Memory B cell (primary cell): Measurements from ENCODE around the gene GGNBP2.

Experiments
- ATAC-seq: fragments of 150-1000 bp; cut with Tn5 transposase; 2 replicates; pipeline ENCODE4 v1.10.0; 2021; ENCODE audit warnings: low read depth, mild to moderate bottlenecking, moderate library complexity
- DNase-seq, 2 donors: peaks; one replicate each; pipeline ENCODE4 v3.0.0; 2022; ENCODE audit warnings: low spot score in 2 of 2
- H3K27ac Mint-ChIP-seq: one replicate; pipeline ENCODE4 v1.8.0; 2022; ENCODE audit warnings: mild to moderate bottlenecking, moderate library complexity, mixed read lengths
- H3K27me3 Mint-ChIP-seq: one replicate; pipeline ENCODE4 v1.8.0; 2022; ENCODE audit warnings: mixed read lengths
- H3K36me3 Mint-ChIP-seq: one replicate; pipeline ENCODE4 v1.8.0; 2022; ENCODE audit warnings: mild to moderate bottlenecking, mixed read lengths
- H3K4me1 Mint-ChIP-seq: one replicate; pipeline ENCODE4 v1.8.0; 2022; ENCODE audit warnings: mixed read lengths
- H3K4me3 Mint-ChIP-seq: one replicate; pipeline ENCODE4 v1.8.0; 2022; ENCODE audit warnings: mild to moderate bottlenecking, moderate library complexity, mixed read lengths
- H3K9me3 Mint-ChIP-seq: one replicate; pipeline ENCODE4 v1.8.0; 2022; ENCODE audit warnings: mixed read lengths

GGNBP2 gene, protein sequence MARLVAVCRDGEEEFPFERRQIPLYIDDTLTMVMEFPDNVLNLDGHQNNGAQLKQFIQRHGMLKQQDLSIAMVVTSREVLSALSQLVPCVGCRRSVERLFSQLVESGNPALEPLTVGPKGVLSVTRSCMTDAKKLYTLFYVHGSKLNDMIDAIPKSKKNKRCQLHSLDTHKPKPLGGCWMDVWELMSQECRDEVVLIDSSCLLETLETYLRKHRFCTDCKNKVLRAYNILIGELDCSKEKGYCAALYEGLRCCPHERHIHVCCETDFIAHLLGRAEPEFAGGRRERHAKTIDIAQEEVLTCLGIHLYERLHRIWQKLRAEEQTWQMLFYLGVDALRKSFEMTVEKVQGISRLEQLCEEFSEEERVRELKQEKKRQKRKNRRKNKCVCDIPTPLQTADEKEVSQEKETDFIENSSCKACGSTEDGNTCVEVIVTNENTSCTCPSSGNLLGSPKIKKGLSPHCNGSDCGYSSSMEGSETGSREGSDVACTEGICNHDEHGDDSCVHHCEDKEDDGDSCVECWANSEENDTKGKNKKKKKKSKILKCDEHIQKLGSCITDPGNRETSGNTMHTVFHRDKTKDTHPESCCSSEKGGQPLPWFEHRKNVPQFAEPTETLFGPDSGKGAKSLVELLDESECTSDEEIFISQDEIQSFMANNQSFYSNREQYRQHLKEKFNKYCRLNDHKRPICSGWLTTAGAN

DNA sequence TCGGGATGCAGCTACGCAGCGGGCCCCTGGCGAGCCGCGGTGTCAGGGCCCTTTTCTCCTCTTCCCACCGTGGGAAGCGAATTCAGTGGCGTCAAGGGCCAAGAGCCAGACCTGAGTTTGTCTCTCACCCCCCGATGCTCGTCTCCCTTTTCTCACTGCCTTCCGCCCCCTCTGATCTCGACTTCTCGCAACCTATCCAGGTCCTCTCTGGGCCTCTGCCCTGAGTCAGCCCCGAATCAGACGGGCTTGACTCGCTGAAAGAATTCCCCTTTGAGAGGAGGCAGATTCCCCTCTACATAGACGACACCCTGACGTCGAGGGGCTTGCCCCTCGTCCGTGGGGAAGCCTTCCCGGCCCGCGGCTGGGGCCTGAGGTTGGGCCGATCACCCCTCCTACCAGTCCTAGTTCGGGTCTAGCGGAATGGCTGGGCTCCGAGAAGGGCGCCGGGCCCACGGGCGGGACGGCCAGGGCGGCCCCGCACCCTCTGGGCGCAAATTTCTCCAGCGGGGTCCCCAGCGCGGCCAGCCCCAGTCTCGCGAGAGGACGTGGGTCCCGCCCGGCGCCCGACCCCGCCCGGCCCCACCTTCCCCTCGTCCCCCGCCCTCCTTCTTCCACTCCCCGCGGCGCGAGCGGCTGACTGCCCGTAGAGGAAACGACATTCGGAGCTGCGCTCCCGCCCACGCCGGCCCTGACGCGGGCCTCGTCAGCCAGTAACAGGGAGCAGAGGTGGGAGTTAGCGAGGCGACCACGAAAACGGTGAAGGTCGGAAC lies at the start of gene GGNBP2:
Gene GGNBP2 (plus strand): TSS at position 613 of the 770 bp plus-strand sequence. CDS start 806 bp downstream, outside the sequence.
- no peaks in the 10 kb centered on the region for H3K27me3 Mint-ChIP-seq
- H3K4me3 Mint-ChIP-seq: peak within 1 kb of the TSS; percentile 94
- H3K27ac Mint-ChIP-seq: peak within 1 kb of the TSS; percentile 100
- peaks cover 16% of the 10 kb centered on the region for H3K4me1 Mint-ChIP-seq
- ATAC-seq (peak; percentile 59), DNase-seq (peak; percentile 90)
- H3K9me3 Mint-ChIP-seq: no peaks in the 10 kb centered on the region
- H3K36me3 Mint-ChIP-seq: peaks cover 3% of the 10 kb centered on the region

DNA sequence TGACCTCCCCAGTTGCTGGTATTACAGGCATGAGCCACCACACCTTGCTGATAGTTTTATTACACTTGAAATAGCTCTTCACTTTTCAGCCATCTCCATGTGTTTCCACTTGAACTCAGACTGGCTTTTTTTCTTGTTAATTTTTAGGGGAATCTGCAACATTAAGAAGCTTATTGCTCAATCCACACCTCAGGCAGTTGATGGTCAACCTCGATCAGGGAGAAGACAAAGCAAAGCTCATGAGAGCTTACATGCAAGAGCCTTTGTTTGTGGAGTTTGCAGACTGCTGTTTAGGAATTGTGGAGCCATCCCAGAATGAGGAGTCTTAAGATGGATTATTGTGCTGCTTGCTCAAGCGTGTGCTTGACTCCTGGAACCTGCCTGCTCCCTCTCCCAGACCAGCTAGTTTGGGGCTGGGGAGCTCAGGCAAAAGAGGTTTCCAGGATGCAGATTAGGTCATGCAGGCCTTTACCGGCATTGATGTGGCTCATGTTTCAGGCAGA lies 49.6 kb upstream of the GGNBP2 start:
- no peak overlapping the region for H3K27ac Mint-ChIP-seq
- no peak for DNase-seq
- no peak for ATAC-seq

DNA sequence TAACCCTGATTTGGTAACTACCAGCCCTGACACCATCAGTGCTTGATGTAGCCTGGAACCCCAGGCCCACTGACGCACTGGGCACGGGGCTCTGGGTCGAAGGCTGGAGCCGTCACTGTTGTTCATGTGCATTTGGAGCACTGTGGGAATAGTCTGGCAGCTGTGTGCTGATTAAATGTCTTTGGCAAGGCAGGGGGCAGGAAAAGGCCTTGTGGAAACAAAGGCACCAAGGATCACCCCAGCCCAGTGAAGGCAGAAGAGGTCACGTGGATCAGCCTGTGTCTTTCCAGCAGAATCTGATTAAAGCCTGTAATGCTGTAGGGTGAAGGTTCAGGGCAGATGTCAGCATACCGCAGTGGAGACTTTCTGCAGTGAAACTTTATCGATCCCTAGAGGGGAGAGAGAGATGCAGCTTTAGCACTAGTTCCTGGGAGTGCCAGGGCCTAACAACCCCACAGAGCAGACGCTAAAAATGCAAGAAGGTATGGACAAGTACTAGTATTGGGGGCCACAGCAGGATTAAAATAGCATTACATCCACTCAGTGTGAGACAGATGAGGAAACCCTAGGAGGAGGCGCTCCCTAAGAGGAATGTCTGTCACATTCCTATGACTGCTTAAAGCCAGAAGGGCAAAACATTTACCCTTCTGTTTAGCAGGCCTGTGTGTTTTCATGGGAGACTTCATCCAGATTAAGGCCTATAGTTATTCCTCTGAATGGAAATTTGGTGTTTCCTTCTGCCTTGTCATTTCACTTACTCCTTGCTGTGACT lies 48.5 kb upstream of the GGNBP2 start:
- Mint-ChIP-seq H3K4me1 (peaks cover 5% of the 10 kb centered on the region), H3K27ac (no peak overlapping the region)

More for the DNA sequence above, 49.6 kb upstream of the GGNBP2 start:
- H3K4me3 Mint-ChIP-seq: no peak overlapping the region
- H3K36me3 Mint-ChIP-seq: peaks cover 24% of the 10 kb centered on the region
- no peaks in the 10 kb centered on the region for H3K9me3 Mint-ChIP-seq
- no peaks in the 10 kb centered on the region for H3K27me3 Mint-ChIP-seq
- H3K4me1 Mint-ChIP-seq: peaks cover 9% of the 10 kb centered on the region

GRCh38 chr17:36498155-36498554 lies 46.6 kb upstream of the GGNBP2 start:
- peaks cover 16% of the 10 kb centered on the region for H3K36me3 Mint-ChIP-seq
- H3K27ac Mint-ChIP-seq: no peak overlapping the region
- ATAC-seq (no peak), DNase-seq (no peak)
- H3K4me1 Mint-ChIP-seq: no peaks in the 10 kb centered on the region
- no peaks in the 10 kb centered on the region for H3K9me3 Mint-ChIP-seq
- no peak overlapping the region for H3K4me3 Mint-ChIP-seq
- no peaks in the 10 kb centered on the region for H3K27me3 Mint-ChIP-seq

More for the DNA sequence above, 48.5 kb upstream of the GGNBP2 start:
- Mint-ChIP-seq H3K27me3 (no peaks in the 10 kb centered on the region), H3K4me3 (no peak overlapping the region), H3K9me3 (no peaks in the 10 kb centered on the region), H3K36me3 (peaks cover 22% of the 10 kb centered on the region)
- no peak for ATAC-seq
- DNase-seq: no peak

DNA sequence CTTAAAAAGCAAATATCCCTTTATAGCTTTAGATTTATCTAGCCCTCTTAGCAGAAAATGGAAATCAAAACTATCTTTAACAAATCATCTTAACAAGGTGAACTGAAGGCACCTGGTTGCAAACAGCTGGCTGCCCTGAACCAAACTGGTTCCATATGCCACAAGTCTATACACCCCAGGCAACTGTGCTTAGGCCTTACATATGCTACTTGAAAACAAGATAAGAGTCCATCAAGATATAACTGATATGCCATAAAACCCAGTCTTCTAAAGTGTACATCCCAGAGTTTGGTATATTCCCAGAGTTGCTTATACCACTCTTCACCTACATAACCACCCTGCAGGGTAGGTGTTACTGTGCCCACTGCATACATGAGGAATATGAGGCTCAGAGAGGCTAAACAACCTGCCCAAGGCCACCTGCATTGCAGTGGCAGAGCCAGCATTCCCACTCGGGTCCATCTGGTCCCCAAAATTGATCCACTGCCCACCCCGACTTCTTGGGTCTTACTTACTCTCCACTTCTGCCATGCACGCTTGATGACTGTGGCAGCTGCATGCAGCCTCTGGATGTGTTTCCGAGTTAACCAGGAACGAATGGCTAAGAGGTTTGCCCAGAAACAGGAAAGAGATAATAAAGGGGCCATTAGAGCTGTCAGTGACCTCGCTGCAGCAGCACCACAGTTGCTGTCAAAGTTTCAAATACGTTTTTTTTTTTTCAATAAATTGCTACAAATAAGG lies 46.0 kb upstream of the GGNBP2 start:
- Mint-ChIP-seq H3K27ac (no peak overlapping the region), H3K4me3 (no peak overlapping the region), H3K4me1 (no peaks in the 10 kb centered on the region), H3K27me3 (no peaks in the 10 kb centered on the region), H3K9me3 (no peaks in the 10 kb centered on the region), H3K36me3 (peaks cover 17% of the 10 kb centered on the region)
- ATAC-seq: no peak
- DNase-seq: no peak

- H3K36me3 Mint-ChIP-seq: peaks cover 13% of the 10 kb centered on the region
- H3K27me3 Mint-ChIP-seq: no peaks in the 10 kb centered on the region
- no peak overlapping the region for H3K27ac Mint-ChIP-seq
- H3K9me3 Mint-ChIP-seq: no peaks in the 10 kb centered on the region
- no peak for DNase-seq
- ATAC-seq: no peak
- H3K4me3 Mint-ChIP-seq: no peak overlapping the region
- no peaks in the 10 kb centered on the region for H3K4me1 Mint-ChIP-seq
These were observed 43.9 kb upstream of the GGNBP2 start for GRCh38 chr17:36500745-36501225.

DNA sequence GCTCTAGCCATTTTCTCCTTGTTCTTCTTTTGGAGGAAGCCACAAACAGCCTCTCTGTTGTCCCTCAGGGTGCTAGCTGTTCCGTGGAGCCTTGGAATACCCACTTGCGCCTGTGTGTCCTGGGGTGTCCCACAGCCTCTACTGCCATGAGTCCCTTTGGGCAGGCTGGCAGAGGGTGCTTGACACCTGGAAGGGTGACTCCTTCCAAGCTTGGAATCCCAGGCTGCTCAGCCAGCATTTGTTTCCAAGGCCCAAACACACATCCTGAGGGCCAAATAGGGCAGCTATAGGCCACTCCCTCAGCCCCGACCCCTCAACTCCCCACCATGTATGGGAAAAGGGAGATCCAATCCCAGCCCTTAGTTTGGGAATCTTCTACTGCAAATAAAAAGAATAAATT lies 43.4 kb upstream of the GGNBP2 start:
- Mint-ChIP-seq H3K9me3 (no peaks in the 10 kb centered on the region), H3K4me1 (no peaks in the 10 kb centered on the region), H3K36me3 (peaks cover 8% of the 10 kb centered on the region), H3K4me3 (no peak overlapping the region), H3K27me3 (no peaks in the 10 kb centered on the region), H3K27ac (no peak overlapping the region)
- ATAC-seq (no peak), DNase-seq (no peak)

- no peaks in the 10 kb centered on the region for H3K9me3 Mint-ChIP-seq
- no peaks in the 10 kb centered on the region for H3K27me3 Mint-ChIP-seq
- no peak overlapping the region for H3K4me3 Mint-ChIP-seq
- peaks cover 8% of the 10 kb centered on the region for H3K36me3 Mint-ChIP-seq
- ATAC-seq: no peak
- DNase-seq: no peak
- H3K27ac Mint-ChIP-seq: no peak overlapping the region
- H3K4me1 Mint-ChIP-seq: no peaks in the 10 kb centered on the region
These were observed 42.8 kb upstream of the GGNBP2 start for GRCh38 chr17:36501963-36502362.

DNA sequence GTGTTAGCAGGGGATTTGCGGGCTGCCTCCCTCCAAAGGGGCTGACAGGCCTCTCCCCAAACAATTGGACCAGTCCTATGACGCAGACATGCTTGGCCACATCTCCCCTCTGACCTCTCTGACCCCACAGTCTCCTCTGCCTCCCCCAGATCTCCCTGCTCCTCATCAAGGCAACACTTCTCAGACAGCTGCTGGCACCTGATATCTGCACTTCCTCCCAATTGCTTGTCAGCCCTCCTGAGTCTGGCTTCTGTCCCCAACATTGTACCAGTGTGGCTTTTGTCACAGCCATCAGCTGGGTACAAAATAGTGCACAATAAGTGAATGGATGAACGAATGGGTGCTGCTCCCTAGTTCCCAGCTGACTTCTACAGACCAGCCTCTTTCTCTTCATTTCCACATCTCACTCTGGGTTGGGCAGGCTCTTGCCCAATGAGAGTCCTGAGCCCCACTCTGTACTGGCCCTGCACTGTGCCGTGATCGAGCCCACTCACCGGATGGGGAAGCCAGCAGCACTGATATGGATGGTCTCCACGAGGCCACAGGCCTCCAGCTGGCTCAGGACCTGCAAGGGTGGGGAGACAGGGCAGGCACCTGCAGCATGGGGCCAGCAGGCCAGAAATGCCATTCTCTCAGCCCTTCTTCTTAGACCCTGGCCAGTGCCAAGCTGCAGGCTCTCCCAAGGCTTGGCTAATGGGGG lies 41.1 kb upstream of the GGNBP2 start:
- H3K4me3 Mint-ChIP-seq: no peak overlapping the region
- no peaks in the 10 kb centered on the region for H3K27me3 Mint-ChIP-seq
- H3K36me3 Mint-ChIP-seq: peaks cover 8% of the 10 kb centered on the region
- DNase-seq (no peak), ATAC-seq (no peak)
- H3K4me1 Mint-ChIP-seq: no peaks in the 10 kb centered on the region
- no peak overlapping the region for H3K27ac Mint-ChIP-seq
- no peaks in the 10 kb centered on the region for H3K9me3 Mint-ChIP-seq

GRCh38 chr17:36504156-36504545 lies 40.6 kb upstream of the GGNBP2 start:
- H3K9me3 Mint-ChIP-seq: no peaks in the 10 kb centered on the region
- H3K36me3 Mint-ChIP-seq: peaks cover 8% of the 10 kb centered on the region
- no peaks in the 10 kb centered on the region for H3K4me1 Mint-ChIP-seq
- DNase-seq: no peak
- ATAC-seq: no peak
- no peaks in the 10 kb centered on the region for H3K27me3 Mint-ChIP-seq
- H3K27ac Mint-ChIP-seq: peak overlapping the region; percentile 24
- H3K4me3 Mint-ChIP-seq: no peak overlapping the region

DNA sequence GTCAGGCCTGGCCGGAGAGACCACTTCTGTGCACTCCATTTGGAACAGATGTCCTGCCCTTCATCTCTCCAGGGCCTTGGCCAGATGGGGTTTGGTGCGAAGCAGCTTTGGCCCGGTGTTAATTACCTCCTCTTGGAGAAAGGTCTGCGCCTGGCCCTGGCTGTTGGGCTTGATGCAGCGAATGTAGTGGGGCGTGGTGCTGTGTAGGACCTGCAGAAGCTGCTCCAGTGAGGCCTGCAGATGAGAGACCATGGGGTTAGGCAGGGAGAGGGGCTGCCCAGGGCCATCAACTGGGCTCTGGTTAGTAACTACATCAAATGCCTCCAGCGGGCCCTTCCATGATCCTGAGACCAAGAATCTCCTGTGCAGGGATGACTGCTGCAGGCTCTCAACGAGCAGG lies 39.5 kb upstream of the GGNBP2 start:
- DNase-seq (no peak), ATAC-seq (no peak)
- Mint-ChIP-seq H3K36me3 (peaks cover 8% of the 10 kb centered on the region), H3K9me3 (no peaks in the 10 kb centered on the region), H3K4me3 (no peak overlapping the region), H3K27me3 (no peaks in the 10 kb centered on the region), H3K4me1 (no peaks in the 10 kb centered on the region), H3K27ac (no peak overlapping the region)

GRCh38 chr17:36506249-36506826 lies 38.4 kb upstream of the GGNBP2 start:
- no peak overlapping the region for H3K27ac Mint-ChIP-seq

More at GRCh38 chr17:36506249-36506826, 38.4 kb upstream of the GGNBP2 start:
- ATAC-seq: no peak
- H3K4me3 Mint-ChIP-seq: no peak overlapping the region
- DNase-seq: no peak
- H3K4me1 Mint-ChIP-seq: no peaks in the 10 kb centered on the region
- H3K9me3 Mint-ChIP-seq: no peaks in the 10 kb centered on the region
- no peaks in the 10 kb centered on the region for H3K27me3 Mint-ChIP-seq
- H3K36me3 Mint-ChIP-seq: peaks cover 13% of the 10 kb centered on the region
